GM21526 (cell line): Measurements from ENCODE around the gene BANF2.
"Not testable (repeated sequence)": the region's sequence is repeated elsewhere in the genome, so short reads cannot be mapped to it uniquely, and the experiment has no call there.

Source experiments
- ATAC-seq: cut with Tn5 transposase; IDR thresholded peaks from one replicate; pipeline ENCODE4 v1.9.1; 2021; ENCODE audit warnings: moderate library complexity; ENCODE audit not compliant: unreplicated experiment, low FRiP score

BANF2 gene

DNA sequence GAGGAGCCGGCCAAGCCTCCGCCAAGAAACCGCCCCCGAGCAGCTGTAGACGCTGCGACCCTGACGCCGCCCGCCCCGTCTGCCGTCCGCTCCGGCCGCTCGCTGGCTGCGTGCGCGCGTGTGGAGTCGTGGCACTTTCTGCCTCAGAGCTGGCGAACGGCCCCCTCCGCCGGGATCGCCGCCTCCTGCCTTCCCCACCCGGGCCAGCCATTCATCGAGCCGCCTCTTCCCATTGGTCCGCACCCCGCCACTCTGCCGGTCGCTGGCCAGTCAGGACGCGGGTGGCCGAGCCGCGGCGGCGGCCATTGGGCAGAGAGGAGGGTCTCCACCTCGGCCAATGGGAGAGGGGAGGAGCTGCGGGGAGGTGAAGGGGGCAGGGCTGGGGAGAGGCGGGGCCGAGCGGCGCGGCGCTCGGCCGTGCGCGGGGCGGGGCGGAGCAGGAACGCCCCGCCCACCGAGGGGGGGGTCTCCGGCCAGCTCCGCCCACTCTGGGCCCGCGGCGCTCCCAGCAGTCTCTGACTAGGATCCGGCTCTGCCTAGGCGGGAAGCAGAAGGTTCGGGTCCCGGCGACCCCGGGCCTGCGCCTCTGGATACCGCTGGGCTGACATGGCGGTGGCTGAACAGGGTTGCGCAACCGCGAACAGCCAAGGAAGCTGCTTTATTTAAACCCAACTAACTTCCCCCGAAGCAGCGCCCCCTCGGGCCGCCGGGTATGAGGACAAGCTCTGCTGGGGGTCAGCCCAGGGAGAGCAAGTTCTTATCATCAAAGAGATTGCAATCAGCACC, 17.5 kb upstream of the BANF2 start, which contains the start of gene RRBP1:
RRBP1 (minus strand) TSS at position 140 of the 786 bp plus-strand sequence. CDS start 21,735 bp downstream, outside the sequence.
- peak; percentile 85 for ATAC-seq

DNA sequence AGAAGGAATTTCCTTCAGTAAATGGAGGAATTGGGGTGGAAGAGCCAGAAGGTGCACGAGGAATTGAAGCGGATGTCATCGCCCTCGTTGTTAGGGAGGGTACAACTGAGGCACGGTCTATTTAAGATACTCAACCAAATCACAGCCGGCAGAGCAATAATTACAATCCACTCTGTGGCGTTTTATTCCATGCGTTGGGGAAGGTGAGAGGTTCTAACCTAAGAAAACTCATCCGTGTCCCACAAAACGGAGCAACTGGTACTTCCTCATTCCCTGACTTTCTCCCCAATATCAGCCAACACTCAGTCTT, 16.9 kb upstream of the BANF2 start:
- ATAC-seq = no peak

- no peak for ATAC-seq
Observed at GRCh38 chr20:17683218-17684076, 16.3 kb upstream of the BANF2 start.

- no peak for ATAC-seq
Observed at GRCh38 chr20:17684077-17684888, 15.5 kb upstream of the BANF2 start.

DNA sequence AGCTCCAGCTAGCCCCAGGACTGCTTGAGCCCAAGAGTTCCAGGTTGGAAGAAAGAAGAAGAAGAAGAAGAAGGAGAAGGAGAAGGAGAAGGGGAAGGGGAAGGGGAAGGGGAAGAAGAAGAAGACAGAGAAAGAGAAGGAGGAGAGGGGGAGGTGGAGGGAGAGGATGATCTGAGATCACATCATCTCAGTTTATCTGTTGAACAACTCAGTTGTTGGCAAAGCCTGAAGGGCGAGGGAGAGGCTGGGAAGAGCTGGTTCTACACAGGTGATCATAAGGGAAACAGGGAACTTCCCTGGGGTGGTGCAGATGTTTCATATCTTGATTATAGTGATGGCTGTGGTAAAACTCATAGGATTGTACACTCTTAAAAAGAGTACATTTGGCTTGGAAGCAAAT, 14.6 kb upstream of the BANF2 start:
- no peak for ATAC-seq

DNA sequence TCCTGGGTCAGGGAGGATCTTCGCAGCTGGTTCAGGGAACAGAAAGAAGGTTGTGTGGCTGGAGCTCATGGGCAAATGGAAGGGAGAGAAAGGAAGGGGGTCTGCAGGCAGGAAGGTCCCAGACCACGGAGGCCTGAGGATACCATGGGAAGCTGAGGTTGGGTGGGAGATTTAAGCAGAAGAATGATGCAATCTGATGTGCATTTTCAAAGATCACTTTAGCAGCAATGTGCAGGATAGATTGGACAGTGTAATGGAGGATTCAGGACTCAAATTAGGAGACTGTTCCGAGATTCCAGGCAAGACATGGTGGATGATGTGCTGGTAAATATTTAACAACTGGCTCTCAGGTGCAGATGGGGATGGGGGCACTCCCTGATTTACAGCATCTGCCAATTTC, 12.0 kb upstream of the BANF2 start:
- no peak for ATAC-seq

- ATAC-seq = no peak
Observed at GRCh38 chr20:17688965-17689364, 10.8 kb upstream of the BANF2 start.

GRCh38 chr20:17690144-17690543, 9.6 kb upstream of the BANF2 start:
- no peak for ATAC-seq

- ATAC-seq = no peak
Observed at GRCh38 chr20:17691758-17692157, 8.0 kb upstream of the BANF2 start.

GRCh38 chr20:17693444-17694001, 6.2 kb upstream of the BANF2 start:
- no peak for ATAC-seq

DNA sequence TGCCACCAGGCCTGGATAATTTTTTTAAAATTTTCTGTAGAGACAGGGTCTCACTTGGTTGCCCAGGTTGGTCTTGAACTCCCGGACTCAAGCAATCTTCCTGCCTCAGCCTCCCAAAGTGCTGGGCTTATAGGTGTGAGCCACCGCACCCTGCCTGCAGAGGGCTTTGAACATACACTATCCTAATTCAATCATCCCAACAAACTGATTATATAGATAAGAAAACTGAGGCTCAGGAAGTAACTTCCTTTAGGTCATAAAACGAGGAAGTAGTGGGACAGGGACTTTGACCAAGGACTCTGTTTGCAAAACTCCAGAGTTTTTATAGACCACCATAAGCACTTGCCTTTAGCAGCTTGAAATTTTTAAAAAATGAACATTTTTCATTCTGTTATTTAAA, 5.0 kb upstream of the BANF2 start:
- no peak for ATAC-seq

DNA sequence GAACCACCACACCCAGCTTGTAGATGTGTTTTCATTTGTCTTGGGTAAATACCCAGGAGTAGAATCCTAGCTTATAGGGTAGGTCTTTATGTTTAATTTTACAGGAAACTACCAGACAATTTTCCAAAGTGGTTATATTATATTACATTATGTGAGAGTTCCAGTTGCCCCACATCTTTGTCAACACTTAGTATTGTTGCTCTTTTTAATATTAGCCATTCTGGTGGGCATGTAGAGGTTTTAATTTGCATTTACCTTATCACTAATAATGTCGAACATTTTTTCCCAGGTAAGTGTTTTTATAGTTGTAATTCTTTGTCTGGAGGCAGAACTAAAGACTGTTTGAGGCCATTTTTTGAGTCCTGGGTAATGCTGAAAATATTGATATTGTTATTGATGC, 3.5 kb upstream of the BANF2 start:
- ATAC-seq = no peak

- ATAC-seq = no peak
Observed at GRCh38 chr20:17697171-17697570, 2.6 kb upstream of the BANF2 start.

DNA sequence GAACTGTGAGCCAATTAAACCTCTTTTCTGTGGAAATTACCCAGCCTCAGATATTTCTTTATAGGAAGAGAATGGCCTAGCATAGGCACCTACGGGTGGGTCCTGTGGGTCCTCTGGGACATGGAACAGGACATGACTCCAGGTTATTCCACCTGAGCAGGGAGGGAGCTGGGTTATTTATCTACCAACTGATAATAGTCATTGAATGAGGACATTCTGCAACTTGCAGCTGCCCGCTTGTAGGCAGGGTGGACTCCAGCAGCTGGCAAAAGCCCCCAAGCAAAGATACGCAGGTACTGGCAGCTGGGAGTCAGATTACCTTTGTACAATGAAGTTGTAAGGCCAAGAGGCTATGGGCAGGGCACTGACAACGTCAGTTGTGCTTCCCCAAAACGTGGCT, 1.4 kb upstream of the BANF2 start:
- no peak for ATAC-seq

DNA sequence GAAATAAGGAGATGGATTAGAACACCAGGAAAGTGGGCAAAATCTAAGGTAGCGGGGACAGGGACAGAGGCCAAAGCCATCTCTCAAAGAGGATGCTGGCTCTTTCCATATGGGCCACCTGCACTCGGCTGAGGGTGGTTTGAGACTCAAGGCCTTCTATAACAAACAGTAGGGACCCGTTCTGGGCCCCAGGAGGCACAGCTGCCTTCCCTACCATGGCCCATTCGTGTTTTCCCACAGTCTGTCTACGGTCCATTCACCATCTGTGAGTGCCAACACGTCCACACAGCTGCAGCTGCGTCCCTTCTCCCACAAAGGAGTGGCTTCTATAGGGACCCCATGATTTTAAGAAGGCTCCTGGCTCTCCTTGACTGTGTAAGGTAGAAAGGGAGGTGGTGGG, 871 bp downstream of the BANF2 start:
- ATAC-seq = no peak

- ATAC-seq = no peak
Observed at GRCh38 chr20:17701826-17702225, 2.1 kb downstream of the BANF2 start.

- ATAC-seq = no peak
Observed at GRCh38 chr20:17704589-17705317, 5.0 kb downstream of the BANF2 start.

GRCh38 chr20:17705916-17706315, 6.2 kb downstream of the BANF2 start:
- ATAC-seq = no peak

DNA sequence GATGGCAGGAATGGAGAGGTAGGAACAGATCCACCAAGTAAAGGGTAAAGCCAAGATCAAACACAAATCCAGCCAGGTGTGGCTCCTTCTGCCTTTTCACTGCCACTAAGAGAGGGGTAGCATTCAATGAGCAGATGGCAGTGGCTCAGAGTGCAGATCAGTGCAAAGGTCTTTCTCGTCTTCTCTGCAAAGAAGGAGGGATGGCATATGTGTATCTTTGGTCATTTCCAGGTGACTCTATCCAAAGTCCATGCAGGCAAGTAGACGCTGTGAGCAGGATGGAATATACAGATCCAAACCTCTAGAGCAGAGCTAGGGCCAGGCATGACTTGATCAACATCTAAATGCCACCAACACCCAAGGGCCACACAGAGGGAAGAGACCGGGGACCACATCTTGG, 6.9 kb downstream of the BANF2 start:
- no peak for ATAC-seq

- not testable (repeated sequence) for ATAC-seq
Observed at GRCh38 chr20:17707951-17708350, 8.2 kb downstream of the BANF2 start.
